Caco-2 (cell line): ENCODE data around the gene LTBP2. TPM values are rescaled to one million over a fixed set of nuclear protein-coding genes. Genes with fewer than 3 reads are reported as not detected.

Experiments
- BruUV-seq: library from RNA; stranded (reverse); fragments of 400-500 nt; replicated peaks from 2 replicates; lab custom pipeline; 2021; lab: Mats Ljungman, UMichigan
- CTCF ChIA-PET: fragments of 300-600 bp; sonication (Branson Sonifier 250); formaldehyde crosslinking; loops from one replicate; lab custom pipeline; 2022; ENCODE audit warnings: antibody characterized with exemption; lab: Charles Lee
- POLR2A ChIA-PET: fragments of 300-600 bp; sonication (Branson Sonifier 250); formaldehyde crosslinking; loops from one replicate; lab custom pipeline; 2022; ENCODE audit warnings: antibody characterized with exemption; lab: Charles Lee
- DNase-seq, 2 experiments: peaks; one replicate each; pipeline versions ENCODE4 v3.0.0 to v3.0.0-alpha.2; 2020 to 2022
- H3K27me3 ChIP-seq: replicated peaks from 2 replicates; pipeline ENCODE4 v1.6.0; 2011; ENCODE audit warnings: low read length; ENCODE audit not compliant: control insufficient read depth, insufficient read depth
- H3K36me3 ChIP-seq: 2 replicates; pipeline ENCODE4 v1.5.1; 2011; ENCODE audit warnings: low read length; ENCODE audit not compliant: control insufficient read depth, insufficient read depth
- H3K4me1 ChIP-seq: fragments of 250-450 bp; sonication (Bioruptor Pico); 2 replicates; pipeline ENCODE4 v1.5.1; 2020; ENCODE audit warnings: mild to moderate bottlenecking
- H3K4me3 ChIP-seq: 2 replicates; pipeline ENCODE4 v1.5.1; 2011; ENCODE audit warnings: low read depth, mild to moderate bottlenecking, control low read depth, low read length
- H3K9me3 ChIP-seq: fragments of 250-450 bp; sonication (Bioruptor Pico); 2 replicates; pipeline ENCODE4 v1.5.1; 2020; ENCODE audit warnings: mild to moderate bottlenecking, moderate library complexity
- H3K27ac Mint-ChIP-seq: one replicate; pipeline ENCODE4 v1.8.0; 2022; ENCODE audit warnings: mixed read lengths; ENCODE audit not compliant: unreplicated experiment
- H3K27me3 Mint-ChIP-seq: one replicate; pipeline ENCODE4 v1.8.0; 2022; ENCODE audit warnings: mixed read lengths; ENCODE audit not compliant: insufficient read depth, unreplicated experiment
- H3K36me3 Mint-ChIP-seq: one replicate; pipeline ENCODE4 v1.8.0; 2022; ENCODE audit warnings: mild to moderate bottlenecking, mixed read lengths; ENCODE audit not compliant: insufficient read depth, unreplicated experiment
- H3K4me1 Mint-ChIP-seq: one replicate; pipeline ENCODE4 v1.8.0; 2022; ENCODE audit warnings: low read depth, mixed read lengths; ENCODE audit not compliant: unreplicated experiment
- H3K4me3 Mint-ChIP-seq: one replicate; pipeline ENCODE4 v1.8.0; 2022; ENCODE audit warnings: mild to moderate bottlenecking, moderate library complexity, mixed read lengths; ENCODE audit not compliant: unreplicated experiment
- H3K9me3 Mint-ChIP-seq: one replicate; pipeline ENCODE4 v1.8.0; 2022; ENCODE audit warnings: mixed read lengths; ENCODE audit not compliant: unreplicated experiment
- intact Hi-C: fragments of 100-400 bp; cut with micrococcal nuclease; formaldehyde crosslinking; loops from one replicate; pipeline ENCODE4 v1.10.0; 2022; ENCODE audit not compliant: unreplicated experiment
- total RNA-seq: library from RNA; stranded (reverse); gene quantifications from 2 replicates; pipeline ENCODE4 v1.2.3, GENCODE V29; 2022
- TF ChIP-seq, protein P1 (sequence below), 2 experiments: fragments of 200-600 bp in 1 of 2; IDR thresholded peaks; 1 replicate in 1 of 2; 2 replicates in 1 of 2; pipeline versions ENCODE4 v1.5.1 to v1.8.0; 2011 to 2022; ENCODE audit warnings: antibody characterized with exemption in 1 of 2, control low read depth in 1 of 2, inconsistent platforms in 1 of 2, low read depth in 1 of 2, low read length in 1 of 2, mild to moderate bottlenecking in 1 of 2, moderate library complexity in 1 of 2; ENCODE audit not compliant: insufficient read depth in 1 of 2, severe bottlenecking in 1 of 2, unreplicated experiment in 1 of 2

The LTBP2 gene
- total RNA-seq, 1 experiment from 2014 or later: 0.86 TPM

DNA sequence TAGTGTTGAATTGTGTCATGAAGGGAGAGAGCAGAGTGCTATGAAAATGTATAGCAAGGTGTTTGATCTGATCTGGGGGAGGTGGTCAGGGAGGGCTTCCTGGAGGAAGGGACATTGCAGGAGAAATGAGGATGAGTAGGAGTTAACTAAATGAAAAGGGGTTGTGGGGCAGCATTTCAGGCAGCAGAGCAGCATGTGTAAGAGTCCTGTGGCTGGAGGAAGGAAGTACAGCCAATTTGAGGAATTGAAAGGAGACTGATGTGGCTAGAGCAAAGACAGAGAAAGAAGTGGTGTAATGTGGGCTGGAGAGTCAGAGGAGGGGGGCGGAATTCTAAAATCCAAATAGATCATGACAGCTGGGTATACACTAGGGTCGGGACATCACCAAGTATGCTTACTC lies 139.4 kb downstream of the LTBP2 start:
- no TSS peak for BruUV-seq

DNA sequence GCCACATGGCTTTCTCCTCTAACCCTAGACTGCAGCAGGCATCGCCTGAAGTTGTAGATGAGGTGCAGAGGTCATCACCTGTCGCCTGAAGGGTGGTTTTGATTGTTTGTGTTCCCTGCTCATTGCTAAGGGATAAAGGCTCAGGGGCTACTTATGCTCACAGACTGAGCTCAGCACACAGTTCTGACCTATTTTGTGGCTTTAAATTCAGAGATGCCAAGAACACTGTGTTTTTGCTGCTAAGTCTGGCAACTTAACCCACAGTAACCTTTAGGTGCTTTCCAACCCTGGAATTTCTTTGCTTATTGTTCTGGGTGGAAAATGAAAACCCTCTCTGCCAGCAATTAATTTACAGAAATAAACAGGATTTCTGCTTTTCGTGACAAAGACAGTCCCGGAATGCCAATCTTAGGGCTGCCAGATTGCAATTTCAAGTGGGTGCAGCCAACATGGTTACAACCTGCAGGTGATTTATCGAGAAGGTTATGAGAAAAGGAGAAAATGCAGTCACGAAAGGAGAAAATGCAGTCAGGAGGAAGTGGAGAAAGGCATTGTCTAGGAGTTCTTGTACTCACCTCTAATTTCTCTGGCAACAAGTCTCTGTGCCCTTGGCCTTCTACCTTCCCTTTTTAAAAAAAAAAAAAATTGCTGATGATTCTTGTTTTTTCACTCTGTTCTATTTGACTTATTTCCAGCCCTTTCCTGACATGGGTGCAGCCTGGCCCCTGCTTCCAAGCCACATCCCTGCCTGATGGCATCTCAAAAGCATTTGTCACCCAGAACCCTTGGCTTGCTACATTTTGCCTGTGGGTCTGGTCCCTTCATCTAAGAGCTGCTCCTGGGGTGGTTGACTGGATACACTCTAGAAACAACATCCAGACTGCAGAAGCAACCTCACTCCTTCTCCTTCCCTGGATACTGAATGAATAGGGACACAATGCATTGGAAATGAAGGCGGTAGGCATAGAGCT lies 142.2 kb downstream of the LTBP2 start:
- intact Hi-C loops: no loop called here
- POLR2A ChIA-PET: no interaction called here

More for the DNA sequence above, 139.4 kb downstream of the LTBP2 start:
- Mint-ChIP-seq H3K27me3 (no peaks in the 10 kb centered on the region), H3K4me3 (no peak overlapping the region), H3K9me3 (no peaks in the 10 kb centered on the region), H3K4me1 (no peaks in the 10 kb centered on the region), H3K27ac (no peak overlapping the region), H3K36me3 (peaks cover 6% of the 10 kb centered on the region)
- Histone ChIP-seq H3K4me3 (no peak overlapping the region), H3K27me3 (no peaks in the 10 kb centered on the region), H3K9me3 (no peaks in the 10 kb centered on the region), H3K4me1 (no peaks in the 10 kb centered on the region), H3K36me3 (no peaks in the 10 kb centered on the region)
- CTCF ChIA-PET: no interaction called here
- DNase-seq: no peak
- TF ChIP-seq, protein P1, sequence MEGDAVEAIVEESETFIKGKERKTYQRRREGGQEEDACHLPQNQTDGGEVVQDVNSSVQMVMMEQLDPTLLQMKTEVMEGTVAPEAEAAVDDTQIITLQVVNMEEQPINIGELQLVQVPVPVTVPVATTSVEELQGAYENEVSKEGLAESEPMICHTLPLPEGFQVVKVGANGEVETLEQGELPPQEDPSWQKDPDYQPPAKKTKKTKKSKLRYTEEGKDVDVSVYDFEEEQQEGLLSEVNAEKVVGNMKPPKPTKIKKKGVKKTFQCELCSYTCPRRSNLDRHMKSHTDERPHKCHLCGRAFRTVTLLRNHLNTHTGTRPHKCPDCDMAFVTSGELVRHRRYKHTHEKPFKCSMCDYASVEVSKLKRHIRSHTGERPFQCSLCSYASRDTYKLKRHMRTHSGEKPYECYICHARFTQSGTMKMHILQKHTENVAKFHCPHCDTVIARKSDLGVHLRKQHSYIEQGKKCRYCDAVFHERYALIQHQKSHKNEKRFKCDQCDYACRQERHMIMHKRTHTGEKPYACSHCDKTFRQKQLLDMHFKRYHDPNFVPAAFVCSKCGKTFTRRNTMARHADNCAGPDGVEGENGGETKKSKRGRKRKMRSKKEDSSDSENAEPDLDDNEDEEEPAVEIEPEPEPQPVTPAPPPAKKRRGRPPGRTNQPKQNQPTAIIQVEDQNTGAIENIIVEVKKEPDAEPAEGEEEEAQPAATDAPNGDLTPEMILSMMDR (IDR thresholded peaks at IDR 0.05; ENCODE audit: insufficient read depth in 1 of 2, low read depth in 1 of 2, low read length in 1 of 2, severe bottlenecking in 1 of 2, unreplicated experiment in 1 of 2): no peak
- POLR2A ChIA-PET: no interaction called here
- intact Hi-C loops: no loop called here

DNA sequence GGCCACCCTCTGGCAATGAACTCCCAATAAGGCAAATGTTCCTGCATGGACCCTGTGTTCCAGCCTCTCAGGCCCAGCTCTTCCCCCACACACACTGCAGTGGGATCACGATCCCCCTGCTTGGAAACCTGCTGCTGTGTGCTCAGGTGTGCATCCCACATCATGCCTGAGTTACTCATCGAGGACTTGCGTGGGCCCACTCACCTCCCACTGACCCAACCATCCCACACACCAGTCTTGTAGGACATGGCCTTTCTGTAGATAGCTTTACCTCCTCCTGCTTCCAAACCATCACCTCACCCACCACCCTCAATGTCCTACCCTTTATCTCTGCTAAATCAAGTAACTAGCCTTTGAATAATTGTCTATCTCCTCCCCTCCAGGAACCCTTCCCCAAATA lies 143.5 kb downstream of the LTBP2 start:
- Histone ChIP-seq H3K9me3 (no peaks in the 10 kb centered on the region), H3K4me3 (no peak overlapping the region), H3K4me1 (no peaks in the 10 kb centered on the region), H3K27me3 (no peaks in the 10 kb centered on the region), H3K36me3 (no peaks in the 10 kb centered on the region)
- Mint-ChIP-seq H3K27ac (no peak overlapping the region), H3K4me1 (no peaks in the 10 kb centered on the region), H3K9me3 (no peaks in the 10 kb centered on the region), H3K4me3 (no peak overlapping the region), H3K36me3 (no peaks in the 10 kb centered on the region), H3K27me3 (no peaks in the 10 kb centered on the region)
- no peak for DNase-seq
- intact Hi-C loops: no loop called here
- ChIA-PET CTCF (no interaction called here), POLR2A (no interaction called here)
- TF ChIP-seq, protein P1 (IDR thresholded peaks at IDR 0.05; ENCODE audit: insufficient read depth in 1 of 2, low read depth in 1 of 2, low read length in 1 of 2, severe bottlenecking in 1 of 2, unreplicated experiment in 1 of 2): no peak
- no TSS peak for BruUV-seq

More for the DNA sequence above, 142.2 kb downstream of the LTBP2 start:
- no peak for DNase-seq
- CTCF ChIA-PET: no interaction called here
- H3K27me3 Mint-ChIP-seq: no peaks in the 10 kb centered on the region
- no peak overlapping the region for H3K27ac Mint-ChIP-seq
- H3K4me1 ChIP-seq: no peaks in the 10 kb centered on the region
- no peak overlapping the region for H3K4me3 ChIP-seq
- no peaks in the 10 kb centered on the region for H3K27me3 ChIP-seq
- H3K4me1 Mint-ChIP-seq: no peaks in the 10 kb centered on the region
- H3K9me3 Mint-ChIP-seq: no peaks in the 10 kb centered on the region
- TF ChIP-seq, protein P1 (IDR thresholded peaks at IDR 0.05; ENCODE audit: insufficient read depth in 1 of 2, low read depth in 1 of 2, low read length in 1 of 2, severe bottlenecking in 1 of 2, unreplicated experiment in 1 of 2): no peak
- H3K4me3 Mint-ChIP-seq: no peak overlapping the region
- no TSS peak for BruUV-seq
- no peaks in the 10 kb centered on the region for H3K9me3 ChIP-seq
- peaks cover 6% of the 10 kb centered on the region for H3K36me3 Mint-ChIP-seq
- H3K36me3 ChIP-seq: no peaks in the 10 kb centered on the region
